ENCODE results near the gene TRIM29. TPM values are rescaled to one million over a fixed set of nuclear protein-coding genes. Genes with fewer than 3 reads are reported as not detected.

Gene TRIM29
- total and polyA plus RNA-seq, 9 of the 15 experiments (the other 6 are each of a cell fraction or from before 2014, with no cell fraction given): 0.08 to 1.4 (median 0.42) TPM; not detected in 2

DNA sequence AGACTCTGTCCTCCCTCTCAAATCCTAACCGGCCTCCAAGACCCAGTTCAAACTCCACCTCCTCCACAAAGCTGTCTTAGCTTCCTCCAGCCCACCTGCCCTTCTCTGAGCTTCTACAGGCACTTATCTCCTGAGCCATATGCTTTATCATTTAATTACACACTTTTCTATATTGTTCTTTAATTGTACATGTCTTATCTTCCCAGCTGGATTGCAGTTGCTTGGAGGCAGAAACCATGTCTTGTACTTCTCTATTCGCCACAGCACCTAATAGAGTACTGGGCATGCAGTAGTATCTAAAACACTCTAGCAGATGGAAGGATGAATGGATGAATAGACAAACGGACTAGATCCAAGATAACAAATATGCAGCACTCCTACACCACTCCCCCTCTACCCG is 11.3 kb downstream of the TRIM29 start:
- intact Hi-C loops (cut with micrococcal nuclease): no loop called here
- Histone ChIP-seq H3K27ac (ENCODE audit: extremely low read depth, low read depth, low read length) (no peak overlapping the region), H4K20me1 (replicated peaks; ENCODE audit: control insufficient read depth, insufficient read depth, low read length) (peaks cover 23% of the 10 kb centered on the region; the same call in 1 of the 2 replicates), H3K79me2 (ENCODE audit: control insufficient read depth, insufficient read depth, low read length) (no peaks in the 10 kb centered on the region), H3K9ac (ENCODE audit: insufficient read depth in 1 of 2, low read depth in 2 of 2, low read length in 2 of 2) (no peak overlapping the region), H3K4me1 (replicated peaks in 1 of 2; ENCODE audit: control insufficient read depth in 2 of 2, insufficient read depth in 2 of 2, low read length in 2 of 2) (peaks cover 14 to 21% of the 10 kb centered on the region in 2 experiments; a peak in 4 of 5 replicates), H3K4me3 (no peak overlapping the region), H2AFZ (ENCODE audit: low read depth, low read length) (no peak overlapping the region), H3K4me2 (ENCODE audit: insufficient read depth, low read length) (no peak overlapping the region; the same call in 1 of the 2 replicates), H3K27me3 (ENCODE audit: control insufficient read depth in 2 of 2, insufficient read depth in 2 of 2, low read length in 2 of 2) (peaks cover 11 to 52% of the 10 kb centered on the region in 2 experiments; a peak in 4 of 5 replicates), H3K9me3 (replicated peaks; ENCODE audit: control insufficient read depth, insufficient read depth, low read depth, low read length) (no peaks in the 10 kb centered on the region), H3K36me3 (ENCODE audit: control insufficient read depth, insufficient read depth, low read length) (no peaks in the 10 kb centered on the region), H3K9me1 (ENCODE audit: control insufficient read depth, insufficient read depth, low read length) (peaks cover 10% of the 10 kb centered on the region)
- ATAC-seq (peak; percentile 26; the same call in 1 of the 3 replicates), DNase-seq (ENCODE audit: extremely low read depth in 1 of 4, low spot score in 3 of 4) (peak; percentile 35 to 62 (median 52)), FAIRE-seq (no peak)
- ChIA-PET POLR2A (interaction anchor here (0.6 kb wide), 1 partner anchor 55 kb away, joined by 3 read pairs; no protein-coding TSS in a partner anchor), CTCF (ENCODE audit: low intra/inter-chr PET ratio) (no interaction called here)
- BruUV-seq (replicated peaks): no TSS peak
- in situ Hi-C loops (cut with MboI): no loop called here
- 0% methylated on average over 4 of the region's 4 CpGs for WGBS (ENCODE audit: insufficient coverage, low coverage, missing lambda C conversion rate)
- TF ChIP-seq CHD4 (IDR thresholded peaks at IDR 0.05; ENCODE audit: insufficient read depth, insufficient replicate concordance, low read depth, low read length, poor library complexity, severe bottlenecking): no peak
- peak; percentile 50; the same call in 1 of the 2 replicates for TF ChIP-seq EP300 (IDR thresholded peaks at IDR 0.05; ENCODE audit: low read length)
- TF ChIP-seq STAT5A (IDR thresholded peaks at IDR 0.05; ENCODE audit: borderline replicate concordance, low read length): peak; percentile 18; the same call in 1 of the 2 replicates
- peak; percentile 99 for TF ChIP-seq SOX6 (IDR thresholded peaks at IDR 0.05)
- TF ChIP-seq, protein P1, sequence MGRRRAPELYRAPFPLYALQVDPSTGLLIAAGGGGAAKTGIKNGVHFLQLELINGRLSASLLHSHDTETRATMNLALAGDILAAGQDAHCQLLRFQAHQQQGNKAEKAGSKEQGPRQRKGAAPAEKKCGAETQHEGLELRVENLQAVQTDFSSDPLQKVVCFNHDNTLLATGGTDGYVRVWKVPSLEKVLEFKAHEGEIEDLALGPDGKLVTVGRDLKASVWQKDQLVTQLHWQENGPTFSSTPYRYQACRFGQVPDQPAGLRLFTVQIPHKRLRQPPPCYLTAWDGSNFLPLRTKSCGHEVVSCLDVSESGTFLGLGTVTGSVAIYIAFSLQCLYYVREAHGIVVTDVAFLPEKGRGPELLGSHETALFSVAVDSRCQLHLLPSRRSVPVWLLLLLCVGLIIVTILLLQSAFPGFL (CRISPR knock-in tag; IDR thresholded peaks at IDR 0.05): no peak
- peak; percentile 82 for TF ChIP-seq KLF16 (IDR thresholded peaks at IDR 0.05)
- TF ChIP-seq, protein P2, sequence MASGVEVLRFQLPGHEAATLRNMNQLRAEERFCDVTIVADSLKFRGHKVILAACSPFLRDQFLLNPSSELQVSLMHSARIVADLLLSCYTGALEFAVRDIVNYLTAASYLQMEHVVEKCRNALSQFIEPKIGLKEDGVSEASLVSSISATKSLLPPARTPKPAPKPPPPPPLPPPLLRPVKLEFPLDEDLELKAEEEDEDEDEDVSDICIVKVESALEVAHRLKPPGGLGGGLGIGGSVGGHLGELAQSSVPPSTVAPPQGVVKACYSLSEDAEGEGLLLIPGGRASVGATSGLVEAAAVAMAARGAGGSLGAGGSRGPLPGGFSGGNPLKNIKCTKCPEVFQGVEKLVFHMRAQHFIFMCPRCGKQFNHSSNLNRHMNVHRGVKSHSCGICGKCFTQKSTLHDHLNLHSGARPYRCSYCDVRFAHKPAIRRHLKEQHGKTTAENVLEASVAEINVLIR (CRISPR knock-in tag; IDR thresholded peaks at IDR 0.05): no peak
- peak; percentile 81 for TF ChIP-seq PML (IDR thresholded peaks at IDR 0.05; ENCODE audit: low read length)
- peak; percentile 90 for TF ChIP-seq CBFA2T3 (IDR thresholded peaks at IDR 0.05)
- TF ChIP-seq ZNF766 (CRISPR knock-in tag; conservative IDR thresholded peaks at IDR 0.05): peak; percentile 54; the same call in 1 of the 2 replicates
- TF ChIP-seq ZNF589 (CRISPR knock-in tag; IDR thresholded peaks at IDR 0.05; ENCODE audit: low read depth): peak; percentile 85
- TF ChIP-seq NCOR1 (IDR thresholded peaks at IDR 0.05): peak; percentile 80
- peak; percentile 82; the same call in 1 of the 2 replicates for TF ChIP-seq FOXM1 (IDR thresholded peaks at IDR 0.05; ENCODE audit: low read depth)
- TF ChIP-seq FOXM1 (CRISPR knock-in tag; IDR thresholded peaks at IDR 0.05; ENCODE audit: low read depth): no peak
- TF ChIP-seq PCBP2 (IDR thresholded peaks at IDR 0.05; ENCODE audit: low read depth, low read length, poor library complexity, severe bottlenecking): no peak
- TF ChIP-seq ATF7 (IDR thresholded peaks at IDR 0.05): no peak
- TF ChIP-seq GATA2 (CRISPR knock-in tag; IDR thresholded peaks at IDR 0.05): peak; percentile 75
- TF ChIP-seq SMARCE1 (IDR thresholded peaks at IDR 0.05): peak; percentile 60; the same call in 1 of the 2 replicates
- TF ChIP-seq NFIC (IDR thresholded peaks at IDR 0.05): peak; percentile 68
- TF ChIP-seq, protein P3, sequence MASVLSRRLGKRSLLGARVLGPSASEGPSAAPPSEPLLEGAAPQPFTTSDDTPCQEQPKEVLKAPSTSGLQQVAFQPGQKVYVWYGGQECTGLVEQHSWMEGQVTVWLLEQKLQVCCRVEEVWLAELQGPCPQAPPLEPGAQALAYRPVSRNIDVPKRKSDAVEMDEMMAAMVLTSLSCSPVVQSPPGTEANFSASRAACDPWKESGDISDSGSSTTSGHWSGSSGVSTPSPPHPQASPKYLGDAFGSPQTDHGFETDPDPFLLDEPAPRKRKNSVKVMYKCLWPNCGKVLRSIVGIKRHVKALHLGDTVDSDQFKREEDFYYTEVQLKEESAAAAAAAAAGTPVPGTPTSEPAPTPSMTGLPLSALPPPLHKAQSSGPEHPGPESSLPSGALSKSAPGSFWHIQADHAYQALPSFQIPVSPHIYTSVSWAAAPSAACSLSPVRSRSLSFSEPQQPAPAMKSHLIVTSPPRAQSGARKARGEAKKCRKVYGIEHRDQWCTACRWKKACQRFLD (CRISPR knock-in tag; IDR thresholded peaks at IDR 0.05): 0 out of 2 replicates have a peak, but pooled peaks have one; percentile 45
- peak; percentile 93 for TF ChIP-seq TEAD4 (IDR thresholded peaks at IDR 0.05; ENCODE audit: low read length)
- TF ChIP-seq TEAD4 (CRISPR knock-in tag; IDR thresholded peaks at IDR 0.05; ENCODE audit: borderline replicate concordance): no peak
